WTC11 (cell line): ENCODE data around the gene OTUB2.

ENCODE experiments used
- ATF2 ChIP-seq: sonication (generic); formaldehyde crosslinking; IDR thresholded peaks from 2 replicates; pipeline ENCODE4 v1.8.1; 2022; ENCODE audit warnings: low read depth, missing genetic modification reagents, borderline replicate concordance
- ETV6 ChIP-seq: sonication (generic); formaldehyde crosslinking; IDR thresholded peaks from 2 replicates; pipeline ENCODE4 v1.8.1; 2022; ENCODE audit warnings: mild to moderate bottlenecking, missing genetic modification reagents
- FOXP1 ChIP-seq: sonication (generic); formaldehyde crosslinking; IDR thresholded peaks from 2 replicates; pipeline ENCODE4 v1.8.0; 2022; ENCODE audit warnings: missing genetic modification reagents, mild to moderate bottlenecking, moderate library complexity, borderline replicate concordance
- KAT7 ChIP-seq: sonication (generic); formaldehyde crosslinking; IDR thresholded peaks from 2 replicates; pipeline ENCODE4 v1.8.1; 2023; ENCODE audit warnings: missing genetic modification reagents, mild to moderate bottlenecking, borderline replicate concordance
- MAX ChIP-seq: sonication (generic); formaldehyde crosslinking; IDR thresholded peaks from 2 replicates; pipeline ENCODE4 v1.8.0; 2022; ENCODE audit warnings: mild to moderate bottlenecking, missing genetic modification reagents
- NR1H2 ChIP-seq: sonication (generic); formaldehyde crosslinking; IDR thresholded peaks from 2 replicates; pipeline ENCODE4 v1.9.0; 2021; ENCODE audit warnings: mild to moderate bottlenecking, moderate library complexity, missing genetic modification reagents
- USF2 ChIP-seq: sonication (generic); formaldehyde crosslinking; IDR thresholded peaks from 2 replicates; pipeline ENCODE4 v1.8.1; 2023; ENCODE audit warnings: mild to moderate bottlenecking, missing genetic modification reagents, moderate library complexity

GRCh38 chr14:94011795-94012194 lies 14.3 kb upstream of the OTUB2 start:
- TF ChIP-seq KAT7 (CRISPR knock-in tag), result no peak
- no peak for TF ChIP-seq ETV6 (CRISPR knock-in tag)
- TF ChIP-seq ATF2 (CRISPR knock-in tag), result no peak
- TF ChIP-seq USF2 (CRISPR knock-in tag), result no peak
- no peak for TF ChIP-seq FOXP1 (CRISPR knock-in tag)
- no peak for TF ChIP-seq MAX (CRISPR knock-in tag)
- TF ChIP-seq NR1H2, result no peak
